Cerebellar cortex (tissue), 1 donor: ENCODE measurements around the gene ZFP36.

ENCODE experiments used
- DNase-seq: peaks from one replicate; pipeline ENCODE4 v3.0.0-alpha.2; 2015; ENCODE audit warnings: low spot score

ZFP36 gene

DNA sequence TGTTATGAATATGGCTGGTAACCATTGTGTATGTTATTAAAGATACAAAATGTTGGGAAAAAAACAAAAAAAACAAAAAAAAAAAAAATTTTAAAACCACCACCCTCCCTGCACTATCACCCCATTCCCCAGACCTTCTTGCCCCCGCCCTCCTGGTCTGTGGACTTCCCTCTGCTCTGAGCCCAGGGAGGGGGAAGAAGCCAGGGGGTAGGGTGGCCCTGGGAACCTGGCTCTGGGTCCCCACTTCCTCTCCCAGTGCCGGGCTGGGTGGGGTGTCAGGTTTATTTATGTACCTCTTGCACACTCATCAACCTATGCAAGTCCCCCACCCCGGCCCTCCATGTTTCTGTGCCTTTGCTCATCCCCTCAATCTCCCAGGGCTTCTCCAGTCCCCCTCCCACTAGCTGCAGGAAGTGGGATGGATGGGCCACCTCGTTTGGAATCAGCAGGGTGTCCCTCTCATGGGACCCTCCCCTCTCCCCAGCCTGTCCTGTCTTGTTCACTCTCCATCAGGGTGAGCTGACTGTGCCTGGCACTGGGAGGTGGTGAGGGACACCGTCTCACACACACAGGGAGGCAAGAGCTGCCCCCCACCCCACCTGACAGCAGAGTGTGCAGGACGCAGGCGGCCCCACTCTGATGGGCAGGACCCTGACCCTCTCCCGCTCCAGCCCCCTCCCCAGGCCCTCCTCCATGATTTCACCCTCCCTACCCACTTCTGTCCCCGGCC lies 21.6 kb upstream of the ZFP36 start:
- DNase-seq: no peak

DNA sequence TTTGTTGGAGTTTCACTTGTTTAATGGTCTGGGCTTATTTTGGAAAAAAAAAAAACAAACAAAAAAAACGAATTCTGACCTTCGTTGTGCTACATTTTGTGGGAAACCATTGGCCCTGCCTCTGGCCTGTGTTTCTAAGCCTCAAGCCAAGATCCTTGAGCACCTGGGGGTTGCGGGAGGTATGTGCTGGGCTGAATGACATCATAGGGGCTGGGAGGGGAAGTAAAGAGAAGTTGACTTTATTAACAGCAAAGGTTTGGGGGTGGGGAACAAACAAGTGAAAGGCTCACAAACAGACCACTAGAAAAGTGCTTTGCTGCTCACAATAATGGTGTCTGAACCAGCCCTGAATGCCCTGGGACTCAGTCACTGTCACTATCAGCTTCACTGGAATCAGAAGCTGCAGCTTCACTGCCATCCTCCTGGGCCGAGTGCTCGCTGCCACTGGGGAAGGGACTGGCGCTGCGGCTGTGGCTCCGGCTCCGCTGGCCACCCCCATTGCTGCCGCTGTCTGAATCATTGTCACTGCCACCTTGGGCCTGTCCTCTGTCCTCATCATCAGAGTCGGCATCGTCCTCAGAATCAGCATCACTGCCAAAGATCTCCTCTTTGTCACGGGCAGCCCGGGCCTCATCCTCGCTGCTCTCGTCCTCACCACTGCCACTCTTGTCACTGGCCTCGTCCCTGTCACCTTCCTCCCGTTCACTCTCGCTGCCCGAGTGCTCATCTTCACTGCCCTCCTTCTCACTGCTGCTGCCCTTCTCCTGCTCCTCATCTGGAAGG lies 20.8 kb upstream of the ZFP36 start:
- no peak for DNase-seq

DNA sequence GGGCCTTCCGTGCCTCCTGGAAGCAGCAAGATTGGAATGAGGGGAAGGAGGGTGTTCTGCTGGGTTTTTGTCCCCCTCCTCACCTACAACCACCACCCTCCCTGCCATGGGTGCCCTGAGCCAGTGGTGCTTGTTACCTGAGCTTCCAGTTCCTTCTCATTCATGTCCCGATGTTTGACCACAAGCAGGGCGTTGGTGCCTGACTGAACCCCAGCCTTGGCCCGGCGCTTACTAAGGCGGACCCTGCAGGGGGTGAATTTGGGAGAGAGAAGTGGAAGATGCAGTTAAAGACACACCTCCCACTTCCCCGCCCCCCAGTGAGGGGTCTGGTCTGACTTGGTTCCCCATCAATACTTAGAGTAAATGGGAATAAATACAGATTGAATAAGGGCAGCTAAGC lies 20.1 kb upstream of the ZFP36 start:
- DNase-seq: no peak

DNA sequence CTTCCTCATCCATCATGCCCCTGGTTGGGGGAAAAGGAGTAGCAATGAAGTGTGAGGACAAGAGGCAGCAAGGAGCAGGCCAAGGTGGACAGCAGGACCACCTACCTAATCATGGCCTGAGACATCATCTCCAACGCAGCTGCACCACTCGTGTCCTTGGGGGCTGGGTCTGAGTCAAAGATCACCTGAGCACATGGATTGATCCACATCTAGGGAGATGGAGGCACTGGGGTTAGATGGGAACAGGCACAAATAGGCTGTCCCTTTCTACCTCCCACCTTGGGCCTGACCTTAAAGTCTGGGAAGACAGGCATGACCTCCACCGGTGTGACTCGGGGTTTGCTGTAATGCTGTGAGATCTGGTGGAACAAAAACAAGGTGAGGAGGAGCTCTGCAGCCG lies 18.0 kb upstream of the ZFP36 start:
- DNase-seq: no peak

DNA sequence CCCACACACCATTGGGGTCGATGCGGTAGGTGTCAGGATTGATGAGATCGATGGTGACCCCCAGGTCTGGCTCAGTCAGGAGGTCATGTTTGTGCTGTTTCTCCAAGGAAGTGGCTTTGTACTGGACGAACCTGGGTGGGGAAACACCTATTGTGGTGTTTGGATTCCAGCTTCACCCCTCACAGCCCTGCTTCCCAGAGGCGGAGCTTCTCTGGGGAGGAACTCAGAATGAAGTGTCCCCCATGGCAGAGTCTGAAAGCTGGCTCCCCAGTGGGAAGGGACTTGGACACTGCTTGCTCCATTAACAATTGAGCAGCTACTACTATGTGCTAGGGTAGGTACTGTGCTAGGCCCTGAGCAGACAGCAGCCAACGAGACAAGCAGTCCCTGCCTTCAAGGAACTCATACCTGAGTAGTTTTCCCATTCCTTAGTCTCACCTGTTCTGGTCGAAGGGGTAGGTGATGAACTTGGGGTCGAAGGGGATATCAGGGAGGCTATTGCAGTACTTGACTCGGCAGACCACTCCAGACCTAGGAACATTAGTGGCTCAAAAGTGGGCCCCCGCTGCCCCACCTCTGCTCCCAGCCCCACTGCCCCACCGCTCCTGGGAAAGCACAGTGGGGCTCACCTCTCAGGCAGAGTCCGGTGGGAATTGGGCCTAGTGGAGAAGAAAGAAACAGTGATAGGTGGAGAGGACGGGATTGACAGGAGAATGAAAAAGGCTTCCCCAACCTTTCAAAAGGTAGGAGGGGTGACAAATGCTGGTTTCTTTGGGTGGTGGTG lies 16.8 kb upstream of the ZFP36 start:
- DNase-seq: no peak

DNA sequence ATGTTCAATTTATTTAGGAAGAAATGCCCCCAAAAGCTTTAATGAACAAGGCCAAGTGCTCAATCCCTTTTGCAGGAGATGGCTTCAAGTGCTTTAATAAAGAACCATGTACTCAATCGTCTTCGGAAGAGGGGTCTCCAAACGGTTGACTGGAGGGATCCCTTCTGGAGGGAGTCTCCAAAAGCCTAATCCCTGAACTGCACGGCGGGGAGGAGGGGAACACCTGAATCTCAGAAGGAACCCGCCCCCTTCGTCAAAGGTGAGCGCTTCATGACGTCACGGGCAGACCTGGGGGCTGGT lies 16.2 kb upstream of the ZFP36 start:
- DNase-seq: peak; percentile 83

DNA sequence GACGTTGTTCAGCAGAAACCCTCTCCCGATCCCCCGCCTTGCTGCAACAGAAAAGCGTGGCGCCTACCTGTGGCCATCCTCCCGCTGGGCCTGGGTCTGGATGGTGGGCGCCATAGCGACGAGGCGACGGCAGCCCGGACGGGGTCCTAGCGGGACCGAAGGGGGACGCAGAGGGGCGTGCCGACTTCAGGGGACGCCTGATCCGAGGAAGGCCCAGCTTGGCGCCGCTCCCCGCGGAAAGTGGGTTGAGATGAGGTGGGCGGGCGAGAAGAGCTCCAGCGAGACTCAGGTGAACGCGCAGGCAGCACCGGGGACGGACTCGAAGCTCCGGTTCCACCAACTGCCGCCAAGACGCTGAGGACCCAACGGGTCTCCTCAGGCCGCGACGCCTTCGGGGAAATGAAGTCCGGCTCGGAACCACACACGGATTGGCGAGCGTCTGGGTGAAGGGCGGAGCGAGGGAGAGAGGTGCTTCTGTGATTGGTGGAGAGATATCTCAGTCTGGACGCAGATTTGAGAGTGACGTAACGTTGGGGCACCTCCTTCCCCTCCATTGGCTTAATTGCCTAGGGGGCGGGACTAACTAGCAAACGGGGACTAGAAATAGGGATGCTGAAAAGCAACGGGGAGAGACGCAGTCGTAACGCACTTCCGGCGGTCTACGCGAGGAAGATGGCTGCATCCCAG lies 15.8 kb upstream of the ZFP36 start, which contains the start of the genes MED29 and PAF1:
Gene MED29, plus strand, starts transcription at position 628 of the 687 bp plus-strand sequence. Its CDS starts 45 bp downstream, at position 673.
Gene PAF1, minus strand, starts transcription at position 356 of the 687 bp plus-strand sequence. Its CDS starts 242 bp downstream, at position 114.
- DNase-seq: peak; percentile 100

DNA sequence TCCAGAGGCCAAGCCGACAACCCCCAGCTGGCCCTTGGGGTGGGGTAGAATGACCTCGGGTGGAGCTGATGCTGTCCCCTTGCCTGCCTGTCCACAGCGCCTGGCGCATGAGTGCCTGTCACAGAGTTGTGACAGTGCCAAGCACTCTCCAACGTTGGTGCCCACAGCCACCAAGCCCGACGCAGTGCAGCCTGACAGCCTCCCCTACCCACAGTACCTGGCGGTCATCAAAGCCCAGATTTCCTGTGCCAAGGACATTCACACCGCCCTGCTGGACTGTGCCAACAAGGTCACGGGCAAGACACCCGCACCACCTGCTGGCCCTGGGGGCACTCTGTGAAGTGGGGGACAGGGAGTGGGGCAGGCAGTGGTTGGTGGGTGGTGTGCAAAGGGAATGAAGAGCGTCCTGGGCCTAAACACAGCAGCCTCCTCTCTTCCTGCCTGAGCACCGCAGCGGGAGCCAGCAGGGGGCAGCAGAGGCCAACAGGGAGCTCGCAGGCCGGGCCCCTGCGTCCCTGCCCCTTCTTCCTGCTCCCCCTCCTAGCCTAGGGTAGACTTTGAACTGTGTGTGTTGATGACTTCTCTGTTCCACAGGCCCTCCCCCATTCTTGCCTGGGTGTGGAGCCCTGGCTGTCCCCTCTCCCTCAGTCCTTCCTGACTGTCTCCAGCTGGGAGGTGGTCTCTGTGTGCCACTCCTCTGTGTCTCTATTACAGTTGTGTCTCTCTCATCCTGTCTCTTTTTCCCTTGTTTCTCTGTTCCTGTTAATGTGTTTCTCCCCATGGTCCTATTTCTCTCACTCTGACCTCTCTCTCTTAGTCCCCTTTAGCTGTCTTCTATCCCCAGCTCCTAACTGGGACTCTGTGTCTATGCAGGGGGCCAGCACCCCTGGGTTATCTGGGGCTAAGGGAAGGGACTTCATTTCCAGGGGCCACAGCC lies 9.0 kb upstream of the ZFP36 start:
- peak; percentile 79 for DNase-seq

DNA sequence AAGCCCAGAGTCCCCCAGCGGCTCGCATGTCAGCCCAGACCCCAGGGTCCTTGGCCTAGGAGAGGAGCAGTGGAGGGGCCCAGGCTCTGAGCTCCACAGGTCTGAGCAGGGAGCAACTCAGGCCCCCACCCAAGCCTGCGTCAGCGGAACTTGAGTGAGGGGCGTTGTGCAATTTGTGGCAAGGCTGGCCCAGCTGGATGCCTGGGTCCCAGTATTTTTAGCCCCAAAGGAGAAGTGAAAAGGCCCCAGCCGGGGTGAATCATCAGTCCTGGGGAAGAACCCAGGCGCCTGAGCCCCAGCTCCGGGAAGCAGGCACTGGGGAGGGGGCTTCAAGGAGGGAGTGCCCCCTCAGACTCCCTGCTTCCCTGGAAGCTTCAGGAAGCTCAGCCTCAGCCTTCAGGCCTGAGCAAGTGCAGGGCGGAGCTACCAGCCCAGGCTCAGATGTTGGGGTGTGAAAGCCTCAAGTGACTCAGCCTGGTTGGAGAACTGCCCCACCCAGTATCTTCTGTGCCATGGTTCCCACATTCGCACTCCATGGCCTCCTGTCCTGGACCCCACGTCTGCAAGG lies 8.3 kb upstream of the ZFP36 start:
- DNase-seq: no peak

DNA sequence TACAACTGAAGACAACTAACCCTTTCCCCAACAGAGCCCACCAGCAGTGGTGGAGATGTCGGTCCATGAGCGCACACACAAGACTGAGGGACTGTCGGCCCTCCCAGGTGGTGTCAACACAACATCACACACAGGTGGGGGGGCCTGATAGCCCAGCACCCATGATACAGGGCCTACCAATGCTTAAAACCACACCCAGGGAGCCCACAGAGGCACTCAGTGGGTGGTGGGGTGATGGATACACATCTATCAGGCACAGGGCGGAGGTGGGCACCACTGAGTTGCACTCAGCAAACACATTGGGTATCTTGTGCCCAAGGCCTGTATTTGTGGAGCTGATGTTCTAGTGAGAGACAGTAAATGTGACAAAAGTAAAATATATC lies 7.0 kb upstream of the ZFP36 start:
- DNase-seq: no peak

DNA sequence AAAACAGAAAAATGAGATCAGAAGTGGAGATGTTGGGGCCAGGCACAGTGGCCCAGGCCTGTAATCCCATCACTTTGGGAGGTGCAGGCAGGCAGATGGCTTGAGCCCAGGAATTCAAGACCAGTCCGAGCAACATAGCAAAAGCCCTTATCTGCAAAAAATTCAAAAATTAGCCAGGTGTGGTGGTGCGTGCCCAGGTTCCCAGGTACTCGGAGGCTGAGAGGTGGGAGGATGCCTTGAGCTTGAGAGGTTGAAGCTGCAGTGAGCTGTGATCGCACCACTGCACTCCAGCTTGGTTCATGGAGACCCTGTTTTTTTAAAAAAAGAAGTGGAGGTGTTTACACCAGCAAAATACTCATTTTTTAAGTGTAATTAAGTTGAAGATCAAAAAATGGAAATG lies 6.6 kb upstream of the ZFP36 start:
- no peak for DNase-seq

DNA sequence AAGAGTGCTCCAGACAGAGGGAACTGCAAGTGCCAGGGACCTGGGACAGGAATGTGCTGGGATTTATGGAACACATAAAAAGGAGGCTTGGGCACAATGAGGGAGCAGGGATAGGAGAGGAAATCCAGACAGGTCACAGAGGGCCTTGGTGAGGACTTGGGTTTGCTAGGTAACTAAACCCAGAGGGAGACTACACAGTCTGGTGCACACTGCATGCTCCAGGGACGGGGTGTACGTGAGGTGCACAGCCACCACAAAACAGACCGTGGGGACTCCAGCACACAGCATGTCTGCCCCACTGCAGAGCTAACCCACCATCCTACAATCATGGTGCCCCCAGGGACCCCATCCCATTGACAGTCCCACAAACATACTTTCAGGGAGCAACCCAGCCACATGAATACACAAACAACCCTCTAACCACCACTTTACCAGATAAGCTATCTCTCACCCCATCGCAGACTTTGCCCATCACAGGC lies 5.5 kb upstream of the ZFP36 start:
- no peak for DNase-seq

DNA sequence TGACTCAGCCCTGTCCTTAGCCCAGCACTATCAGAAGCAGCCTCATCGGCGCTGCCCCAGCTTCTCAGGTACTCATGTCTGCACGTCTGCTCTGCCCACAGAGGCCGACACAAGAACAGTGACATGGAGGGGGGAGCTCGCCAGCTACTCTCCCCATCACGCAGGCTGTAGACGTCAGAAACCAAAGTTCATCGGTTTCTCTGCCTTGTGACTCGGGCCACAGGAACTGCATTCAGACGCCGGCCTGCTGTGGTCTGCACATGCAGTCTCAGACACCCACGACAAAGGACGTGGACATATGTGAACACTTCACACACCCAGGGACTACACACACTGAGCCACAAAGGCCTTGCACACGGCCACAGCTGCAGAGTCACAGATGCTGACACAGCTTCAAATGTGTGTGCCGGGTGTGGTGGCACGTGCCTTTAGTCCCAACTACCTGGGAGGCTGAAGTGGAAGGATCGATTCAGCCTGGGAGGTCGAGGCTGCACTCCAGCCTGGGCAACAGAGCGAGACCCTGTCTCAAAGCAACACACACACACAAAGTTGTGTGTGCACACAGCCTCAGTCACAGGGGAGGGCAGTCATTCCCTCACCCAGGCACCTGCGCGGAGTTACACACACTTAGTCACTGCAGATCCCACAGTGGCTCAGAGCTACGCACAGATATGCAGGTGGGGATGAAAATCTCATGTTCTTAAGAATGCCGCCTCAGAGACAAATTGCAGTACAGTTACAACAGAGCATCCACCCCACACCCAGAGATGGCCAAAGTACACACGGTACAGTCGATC lies 4.9 kb upstream of the ZFP36 start:
- peak; percentile 62 for DNase-seq

DNA sequence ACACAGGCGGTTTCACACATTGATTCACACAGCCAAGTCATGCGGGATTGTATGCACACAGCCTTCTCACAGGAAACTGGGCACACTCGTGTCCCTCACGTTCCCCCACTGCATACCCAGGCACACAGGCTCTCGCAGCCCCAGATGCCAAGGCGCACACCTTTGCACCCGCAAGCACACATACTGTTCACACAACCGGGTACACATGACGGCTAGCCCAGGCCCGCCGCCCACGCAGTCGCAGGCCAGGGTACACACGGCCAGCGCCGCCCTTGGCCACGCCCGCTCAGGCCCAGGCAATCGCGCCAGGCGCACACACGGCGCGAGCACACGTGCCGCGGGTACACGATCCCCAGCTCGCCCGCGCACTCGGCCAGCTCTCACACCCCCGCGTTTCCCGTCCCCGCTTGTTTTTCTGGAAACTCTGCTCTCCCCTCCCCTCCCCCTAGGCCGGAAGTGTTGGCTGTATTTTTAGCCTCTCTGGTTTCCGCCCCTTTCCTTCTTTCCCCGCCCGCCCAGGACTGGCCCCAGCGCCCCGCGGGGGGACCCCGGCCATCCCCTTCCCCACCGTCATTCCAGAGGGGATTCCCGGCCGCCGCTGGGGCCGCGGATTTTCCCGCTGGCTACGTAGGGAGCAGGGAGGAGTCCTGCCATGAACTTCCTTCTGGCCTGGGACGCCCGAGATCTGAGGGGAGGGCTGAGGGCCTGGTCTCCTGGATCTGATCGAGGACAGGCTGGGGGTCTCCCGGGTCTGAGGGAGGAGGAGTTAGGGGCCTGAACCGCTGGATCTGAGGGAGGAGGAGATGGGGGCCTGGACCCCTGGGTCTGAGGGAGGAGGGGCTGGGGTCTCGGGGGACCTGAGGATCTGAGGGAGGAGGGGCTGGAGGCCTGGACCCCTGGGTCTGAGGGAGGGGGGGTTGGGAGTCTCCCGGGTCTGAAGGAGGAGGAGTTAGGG lies 4.0 kb upstream of the ZFP36 start:
- DNase-seq: peak; percentile 78

DNA sequence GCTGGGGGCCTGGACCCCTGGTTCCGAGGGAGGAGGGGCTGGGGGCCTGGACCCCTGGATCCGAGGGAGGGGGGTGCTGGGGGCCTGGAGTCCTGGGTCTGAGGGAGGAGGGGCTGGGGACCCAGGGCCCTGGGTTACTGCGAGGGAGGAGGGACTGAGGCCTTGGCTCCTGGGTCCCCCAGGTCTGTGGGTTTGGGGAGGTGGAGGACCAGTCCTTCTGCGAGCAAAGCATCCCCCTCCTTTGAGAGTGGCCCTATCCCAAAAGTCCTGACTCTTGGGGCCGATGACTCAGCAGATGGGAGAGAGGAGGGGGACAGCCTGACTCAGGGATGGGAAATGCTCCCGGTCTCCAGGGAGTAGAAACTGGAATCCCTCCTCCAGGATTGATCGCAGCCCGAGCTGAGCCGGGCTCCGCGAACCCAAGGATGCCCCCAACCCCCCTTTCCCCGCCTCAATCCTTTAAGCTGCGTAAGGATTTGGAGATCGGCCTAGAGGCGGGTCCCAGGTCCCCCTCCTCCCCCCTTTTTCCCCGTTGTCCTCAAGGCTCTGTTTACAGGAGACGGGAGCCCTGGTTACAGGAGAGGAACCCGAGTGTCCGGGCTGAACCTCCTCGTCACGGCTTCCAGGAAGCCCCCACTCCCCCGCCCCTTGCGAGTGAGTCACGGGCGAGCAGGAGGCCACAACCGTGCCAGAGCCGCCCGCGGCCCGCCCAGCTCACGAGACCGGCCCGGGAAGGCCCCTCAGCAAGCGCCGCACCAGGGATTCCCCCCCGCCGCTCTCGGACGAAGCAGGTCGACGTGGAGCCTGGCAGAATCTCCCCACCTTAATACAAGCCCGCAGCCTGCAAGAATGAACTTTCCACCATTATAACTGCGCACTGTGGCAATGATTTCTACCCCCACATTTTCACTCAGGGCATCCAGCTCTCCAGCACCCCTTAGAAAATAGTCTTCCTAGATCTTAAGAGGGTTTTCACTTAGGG lies 3.0 kb upstream of the ZFP36 start:
- peak; percentile 77 for DNase-seq

DNA sequence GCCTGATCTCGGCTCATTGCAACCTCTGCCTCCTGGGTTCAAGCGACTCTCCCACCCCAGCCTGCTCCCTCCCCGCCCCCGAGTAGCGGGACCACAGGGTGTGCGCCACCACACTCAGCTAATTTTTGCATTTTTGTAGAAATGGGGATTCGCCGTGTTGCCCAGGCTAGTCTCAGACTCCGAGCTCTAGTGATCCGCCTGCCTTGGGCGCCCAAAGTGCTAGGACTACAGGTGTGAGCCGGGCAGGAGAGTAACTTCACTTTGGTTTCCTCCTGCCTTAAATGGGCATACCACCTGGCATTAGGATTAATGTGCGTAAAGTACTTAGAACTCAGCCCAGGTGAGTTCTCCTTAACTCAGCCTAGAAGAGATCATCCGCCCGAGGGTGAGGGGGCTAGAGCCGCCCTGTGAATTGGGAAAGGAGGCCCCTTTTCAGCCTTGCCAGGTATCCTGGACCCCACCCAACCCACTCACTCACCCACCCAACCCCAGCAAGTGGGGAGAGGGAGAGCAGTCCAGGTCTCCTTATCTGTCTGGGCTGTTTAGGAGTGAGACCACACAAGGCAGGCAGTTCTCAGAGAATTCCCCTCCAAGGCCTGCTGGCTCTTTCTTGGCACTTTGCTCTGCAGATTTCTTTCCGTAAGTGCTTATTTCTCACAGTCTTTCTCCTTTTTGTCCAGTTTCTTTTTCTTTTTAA lies 1.2 kb upstream of the ZFP36 start:
- no peak for DNase-seq
